Measurements from ENCODE around the gene RGS8.

Gene RGS8

DNA sequence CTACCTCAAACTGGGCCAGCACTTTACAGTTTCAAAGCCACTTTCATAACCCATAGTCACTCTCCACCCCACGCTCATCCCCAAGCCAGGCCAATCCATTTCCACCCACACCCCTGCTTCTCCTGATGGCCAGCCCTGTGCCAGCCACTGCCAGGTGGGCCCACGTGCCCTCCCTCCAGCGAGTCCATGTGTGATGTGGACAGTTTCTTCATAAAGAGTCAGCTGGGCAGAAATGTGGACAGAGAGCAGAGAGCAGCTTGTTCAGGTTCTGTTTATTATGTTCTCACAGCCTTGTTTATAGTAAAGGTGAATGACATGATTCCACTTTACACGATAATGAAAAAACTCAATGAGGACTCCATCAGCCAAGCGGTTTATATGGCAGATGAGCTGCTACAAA lies 42.8 kb downstream of the RGS8 start:
- DNase-seq = no peak

DNA sequence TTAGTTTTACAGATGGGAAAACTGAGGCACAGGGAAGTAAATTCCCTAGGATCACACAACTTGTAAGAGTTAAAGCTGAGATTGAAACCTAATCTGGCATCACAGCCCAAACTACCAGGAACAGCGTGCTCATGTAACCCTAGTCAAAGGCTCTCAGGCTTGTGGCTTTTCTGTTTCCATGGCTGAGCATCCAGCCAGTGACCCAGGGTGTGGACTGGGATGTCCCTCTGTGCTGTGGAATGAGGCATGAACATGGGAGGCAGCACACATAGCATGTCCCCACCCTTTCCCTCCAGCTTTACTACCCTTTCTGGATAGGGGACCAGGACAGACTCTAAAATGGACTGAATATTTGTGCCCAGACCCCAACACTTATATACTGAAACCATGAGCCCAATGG lies 45.1 kb downstream of the RGS8 start:
- DNase-seq = no peak

DNA sequence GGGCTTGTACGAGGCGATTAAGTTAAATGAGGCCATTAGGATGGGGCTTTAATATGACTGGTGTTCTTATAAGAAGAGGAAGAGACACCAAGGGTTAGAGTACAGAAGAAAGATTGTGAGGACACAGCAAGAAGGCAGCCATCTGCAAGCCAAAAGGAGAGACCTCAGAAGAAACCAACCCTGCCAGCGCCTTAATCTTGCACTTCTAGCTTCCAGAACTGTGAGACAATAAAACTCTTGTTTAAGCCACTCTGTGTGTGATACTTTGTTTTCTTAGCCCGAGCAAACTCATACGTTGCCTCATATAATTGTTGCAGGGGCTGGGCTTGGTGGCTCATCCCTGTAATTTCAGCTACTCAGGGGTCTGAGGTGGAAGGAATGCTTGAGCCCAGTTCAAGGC lies 46.6 kb downstream of the RGS8 start:
- DNase-seq = no peak

DNA sequence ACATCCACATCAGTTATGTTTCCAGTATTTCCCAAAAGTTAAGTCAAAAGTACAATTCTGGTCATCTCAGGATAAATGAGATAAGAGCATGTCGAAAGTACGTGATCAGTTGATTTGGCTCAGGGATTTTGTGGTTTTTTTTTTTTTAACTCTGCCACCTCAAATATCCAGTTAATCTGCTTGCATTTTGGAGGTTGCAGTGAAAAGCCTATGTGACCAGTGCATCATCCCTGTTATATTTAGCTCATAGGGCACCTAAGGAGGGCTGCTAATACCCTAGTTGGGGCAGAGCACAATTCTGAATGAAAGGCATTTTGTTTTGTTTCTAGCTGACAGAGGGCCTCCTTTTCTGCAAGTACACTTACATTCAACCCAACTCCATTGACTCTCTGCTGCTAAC lies 48.5 kb downstream of the RGS8 start:
- DNase-seq = no peak
